Stimulated activated CD8-positive, alpha-beta memory T cell treated with anti-CD3 and anti-CD28 coated beads, Interleukin-15, amount 100 ng/mL, for 48 hours (primary cell): ENCODE data around the gene ERVV-1.
"Not testable (repeated sequence)": the region's sequence is repeated elsewhere in the genome, so short reads cannot be mapped to it uniquely, and the experiment has no call there.

Experiments
- DNase-seq, 2 donors: peaks; one replicate each; pipeline ENCODE4 v3.0.0-alpha.2; 2020; ENCODE audit warnings: low read depth in 2 of 2

ERVV-1 gene

GRCh38 chr19:53013621-53014020 is at the start of gene ERVV-1:
Gene ERVV-1, plus strand, starts transcription at chr19:53013921. Its CDS starts 170 bp downstream, at chr19:53014091.
- DNase-seq = no peak

- DNase-seq = no peak
These were observed 45.9 kb upstream of the ERVV-1 start for GRCh38 chr19:52967772-52968171.

GRCh38 chr19:52981329-52981728 is 32.4 kb upstream of the ERVV-1 start:
- no peak for DNase-seq

GRCh38 chr19:52983167-52983566 is 30.6 kb upstream of the ERVV-1 start:
- DNase-seq = not testable (repeated sequence)

- no peak for DNase-seq
These were observed 26.5 kb upstream of the ERVV-1 start for GRCh38 chr19:52987221-52987620.

- no peak for DNase-seq
These were observed 25.2 kb upstream of the ERVV-1 start for GRCh38 chr19:52988506-52988905.

- no peak for DNase-seq
These were observed 22.8 kb upstream of the ERVV-1 start for GRCh38 chr19:52990759-52991418.

- DNase-seq = no peak
These were observed 22.2 kb upstream of the ERVV-1 start for GRCh38 chr19:52991484-52991883.

- DNase-seq = no peak
These were observed 21.4 kb upstream of the ERVV-1 start for GRCh38 chr19:52992109-52993004.

- DNase-seq = peak; percentile 38 to 66
These were observed 20.2 kb upstream of the ERVV-1 start for GRCh38 chr19:52993342-52994178.

- no peak for DNase-seq
These were observed 18.0 kb upstream of the ERVV-1 start for GRCh38 chr19:52995711-52996110.

GRCh38 chr19:52997975-52998374 is 15.7 kb upstream of the ERVV-1 start:
- DNase-seq = no peak

GRCh38 chr19:53002479-53002878 is 11.2 kb upstream of the ERVV-1 start:
- no peak for DNase-seq

GRCh38 chr19:53004242-53004641 is 9.5 kb upstream of the ERVV-1 start:
- DNase-seq = no peak

GRCh38 chr19:53007200-53007599 is 6.5 kb upstream of the ERVV-1 start:
- DNase-seq = no peak

GRCh38 chr19:53007606-53008005 is 6.1 kb upstream of the ERVV-1 start:
- DNase-seq = no peak

GRCh38 chr19:53008061-53008778 is 5.5 kb upstream of the ERVV-1 start:
- no peak for DNase-seq

GRCh38 chr19:53010494-53010893 is 3.2 kb upstream of the ERVV-1 start:
- DNase-seq = no peak

- no peak for DNase-seq
These were observed 1.7 kb upstream of the ERVV-1 start for GRCh38 chr19:53012006-53012405.

- no peak for DNase-seq
These were observed 1.4 kb downstream of the ERVV-1 start for GRCh38 chr19:53015159-53015558.

- no peak for DNase-seq
These were observed 2.0 kb downstream of the ERVV-1 start for GRCh38 chr19:53015730-53016129.
